COLO668 (cell line): ENCODE results near the gene EPS8.
"Not testable (repeated sequence)": the region's sequence is repeated elsewhere in the genome, so short reads cannot be mapped to it uniquely, and the experiment has no call there.

Experiments used
- DNase-seq: peaks from one replicate; lab custom pipeline; 2025; ENCODE audit not compliant: unreplicated experiment; lab: John Stamatoyannopoulos, UW

Gene EPS8

GRCh38 chr12:15650399-15651128 lies 138.6 kb downstream of the EPS8 start:
- DNase-seq, result no peak

DNA sequence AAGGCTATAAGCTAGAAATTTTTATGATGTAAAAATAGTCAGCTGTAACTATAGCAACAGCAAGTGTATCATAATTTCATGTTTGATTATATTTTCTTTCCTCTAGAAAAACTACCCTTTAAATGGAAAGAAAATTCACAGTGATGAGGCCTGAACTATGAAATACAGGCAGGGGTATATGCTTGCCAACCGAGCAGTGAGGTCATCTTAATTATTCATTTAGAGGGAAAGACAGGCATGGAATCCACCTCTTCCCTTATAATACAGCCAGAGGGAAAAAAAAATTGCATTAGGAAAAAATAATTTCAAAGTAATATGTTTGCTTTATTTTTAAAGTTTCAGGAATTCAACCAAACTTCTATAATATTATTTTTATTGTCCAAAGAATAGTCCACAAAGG lies 139.8 kb downstream of the EPS8 start:
- no peak for DNase-seq

DNA sequence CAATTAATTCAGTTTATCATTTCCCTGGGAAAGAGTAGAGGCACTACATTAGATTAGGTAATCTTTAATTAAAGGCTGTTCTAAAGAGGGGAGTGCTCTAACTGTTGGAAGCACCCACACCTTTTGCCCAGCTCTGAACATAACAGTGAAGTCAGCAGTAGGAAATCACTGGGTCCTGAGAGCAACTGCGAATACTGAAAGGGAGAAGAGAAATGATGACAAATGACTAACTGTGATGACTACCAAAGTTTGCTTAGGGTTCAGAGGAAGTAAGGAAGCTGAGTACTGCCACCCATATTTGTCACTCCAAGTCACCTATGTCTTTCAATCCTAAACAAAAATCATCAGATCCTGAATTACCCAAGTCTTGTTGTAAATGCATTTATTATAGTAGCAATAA lies 140.6 kb downstream of the EPS8 start:
- DNase-seq, result no peak

- DNase-seq, result no peak
These were observed 142.6 kb downstream of the EPS8 start for GRCh38 chr12:15646581-15646980.

DNA sequence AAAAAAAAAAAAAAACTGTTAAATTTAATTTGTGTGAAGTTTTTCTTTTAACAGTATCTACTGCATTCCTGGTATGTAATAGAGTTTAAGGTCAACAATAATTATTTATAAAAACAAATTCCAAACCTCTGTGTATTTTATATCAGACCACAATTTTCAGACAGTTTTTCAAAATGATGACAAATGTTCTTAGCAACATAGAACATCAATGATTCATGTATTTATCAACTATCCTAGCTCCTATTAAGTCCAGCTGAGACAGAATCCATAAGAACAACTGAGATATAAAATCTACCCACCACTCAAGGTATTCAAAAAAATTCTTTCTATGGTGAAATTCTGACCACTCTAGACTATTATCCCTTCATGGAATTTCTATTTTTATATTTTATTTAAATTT lies 144.5 kb downstream of the EPS8 start:
- no peak for DNase-seq

DNA sequence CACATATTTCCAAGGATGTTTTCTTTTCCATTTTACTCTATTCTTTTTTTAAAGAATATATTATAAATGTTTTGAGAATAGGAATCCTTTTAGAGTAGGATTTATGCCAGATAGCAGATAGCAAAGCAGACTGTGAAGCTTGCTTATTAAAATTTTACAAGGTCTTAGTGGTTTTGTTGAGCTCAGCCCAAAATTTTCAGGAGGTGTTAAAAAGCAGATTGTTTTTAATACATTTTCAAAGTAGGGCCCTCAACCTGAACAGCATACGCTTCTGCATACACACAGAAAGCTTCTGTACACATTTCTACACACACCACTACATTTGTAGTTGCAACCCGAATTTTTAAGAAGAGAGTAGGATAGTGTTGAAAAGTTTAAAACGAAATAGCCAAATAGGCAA lies 151.0 kb downstream of the EPS8 start:
- DNase-seq, result no peak

GRCh38 chr12:15636060-15636890 lies 152.9 kb downstream of the EPS8 start:
- no peak for DNase-seq

DNA sequence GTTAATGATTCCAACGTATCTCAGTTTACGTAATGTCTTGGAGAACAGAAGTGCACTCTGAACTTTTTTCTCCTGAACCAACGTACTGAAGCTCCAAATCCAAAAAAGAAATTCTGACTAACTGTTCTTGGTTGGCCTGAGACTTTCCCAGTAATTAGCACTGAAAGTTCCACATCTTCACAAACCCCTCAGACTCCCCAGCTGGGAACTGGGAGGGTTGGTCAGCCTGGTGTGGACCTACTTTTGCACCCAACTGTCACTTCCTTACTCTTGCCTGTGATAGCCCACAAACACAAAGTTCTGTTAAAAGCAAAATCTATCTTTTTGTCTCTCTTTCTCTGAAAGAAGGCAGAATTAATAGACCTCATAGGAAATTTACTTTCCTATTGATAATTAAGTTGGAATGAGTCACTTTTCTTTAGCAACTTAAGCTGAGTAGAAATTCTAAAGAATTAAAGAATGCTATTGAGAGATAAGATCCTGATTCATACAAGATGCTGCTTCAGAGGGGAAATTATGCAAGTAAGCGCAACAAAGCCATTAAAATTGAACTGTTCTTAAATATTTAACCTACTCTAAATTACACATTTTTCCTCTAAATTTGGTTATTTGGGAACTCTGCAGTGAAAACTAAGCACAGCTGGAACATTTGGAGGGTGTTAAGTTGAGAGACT lies 155.0 kb downstream of the EPS8 start:
- no peak for DNase-seq

GRCh38 chr12:15633201-15633600 lies 156.0 kb downstream of the EPS8 start:
- no peak for DNase-seq

DNA sequence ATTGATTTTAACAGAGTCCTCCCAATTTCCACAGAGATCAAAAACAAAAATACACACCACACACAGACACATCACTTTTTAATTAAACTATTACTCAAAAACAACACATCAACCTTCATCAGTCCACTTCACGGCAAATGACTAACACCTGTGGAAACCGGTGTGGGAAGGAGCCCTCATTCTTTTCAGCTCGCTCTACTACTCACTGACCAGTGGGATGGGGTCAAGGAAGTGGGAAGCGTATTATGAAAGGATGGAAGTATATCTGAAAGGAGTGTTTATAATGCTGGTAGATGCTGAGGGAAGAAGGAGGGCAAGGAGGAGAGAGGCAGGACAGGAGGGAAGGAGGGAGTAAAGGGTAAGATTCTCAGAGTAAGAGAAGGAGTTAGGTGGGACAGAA lies 156.5 kb downstream of the EPS8 start:
- no peak for DNase-seq

GRCh38 chr12:15631007-15631715 lies 158.0 kb downstream of the EPS8 start:
- no peak for DNase-seq

DNA sequence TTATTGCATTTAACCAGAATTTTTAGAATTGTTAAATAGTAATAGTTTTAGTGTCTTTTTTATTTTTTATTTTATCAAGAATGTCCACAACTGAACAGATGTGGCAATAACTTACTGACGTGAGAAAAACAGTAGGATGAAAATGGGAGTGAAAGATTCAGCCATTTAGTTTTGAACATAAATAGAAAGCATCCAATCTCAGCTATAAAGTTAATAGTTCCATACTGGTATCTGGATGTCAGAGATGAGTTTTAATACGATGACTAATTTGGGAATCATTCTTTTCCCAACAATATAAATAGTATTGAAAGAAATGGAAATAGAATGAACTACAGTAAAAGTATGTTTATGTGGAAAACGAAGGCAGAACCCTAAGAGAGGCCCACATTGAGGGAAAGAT lies 159.4 kb downstream of the EPS8 start:
- no peak for DNase-seq

DNA sequence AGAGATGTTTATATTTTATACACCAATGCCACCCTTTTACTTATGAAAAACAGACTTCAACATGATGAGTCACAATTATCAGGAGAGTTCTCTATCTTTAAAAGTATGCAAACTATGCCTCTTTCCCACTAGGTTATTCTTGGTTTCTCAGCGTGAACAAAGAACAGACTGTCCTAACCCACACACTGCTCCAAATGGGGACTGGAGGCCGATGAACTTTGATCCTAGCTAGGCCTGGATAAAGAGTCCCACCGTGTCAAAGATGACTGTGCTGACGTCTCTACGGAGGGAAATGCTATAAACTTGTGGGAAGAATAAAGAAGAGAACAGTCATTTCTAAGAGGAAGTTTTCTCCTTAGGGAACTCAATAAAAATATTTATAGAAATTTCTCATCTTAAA lies 160.1 kb downstream of the EPS8 start:
- no peak for DNase-seq

DNA sequence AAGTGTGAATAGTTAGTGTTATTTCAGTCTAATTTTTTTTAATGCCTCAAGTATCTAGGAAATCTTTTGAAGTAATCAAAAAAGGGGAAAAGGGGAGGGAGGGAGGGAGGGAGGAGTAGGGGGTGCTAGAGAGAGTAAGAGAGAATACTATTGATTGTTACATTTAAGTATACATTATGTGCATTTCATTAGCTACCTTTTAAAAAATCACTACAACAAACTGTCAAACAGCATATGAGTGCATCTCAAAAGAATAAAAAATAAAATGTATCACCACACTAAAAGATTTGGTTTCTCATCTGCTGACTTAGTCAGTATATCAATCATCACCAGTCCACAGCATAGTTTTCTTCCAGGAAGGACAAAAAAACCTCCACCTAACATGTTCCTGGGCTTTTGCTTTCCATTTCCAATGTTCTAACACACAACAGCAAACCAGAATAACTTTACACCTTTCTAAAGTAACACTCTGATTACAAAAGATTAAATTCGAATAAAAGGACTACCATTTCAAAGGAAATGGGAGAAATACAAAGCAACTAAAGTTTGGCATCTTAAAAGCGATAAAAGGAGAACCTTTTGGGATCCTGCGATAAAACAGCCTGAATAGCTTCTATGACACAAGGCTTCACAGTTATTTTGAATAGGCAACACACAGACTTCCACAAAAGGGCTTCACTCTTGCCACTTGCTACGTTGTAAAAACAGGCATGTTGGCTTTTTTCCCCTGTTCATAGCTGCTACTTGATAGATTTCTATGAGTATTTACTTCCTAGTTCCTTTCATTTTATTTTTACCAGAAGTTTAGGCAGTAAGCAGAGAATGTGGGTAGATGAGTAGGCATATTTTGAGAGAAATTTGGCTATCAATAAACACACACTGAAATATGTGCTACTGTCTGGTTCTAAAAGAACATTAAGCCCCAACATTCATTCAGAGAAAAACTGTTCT lies 160.9 kb downstream of the EPS8 start:
- no peak for DNase-seq

GRCh38 chr12:15625075-15625474 lies 164.1 kb downstream of the EPS8 start:
- no peak for DNase-seq

GRCh38 chr12:15620741-15621539 lies 168.2 kb downstream of the EPS8 start:
- no peak for DNase-seq

GRCh38 chr12:15616495-15616894 lies 172.7 kb downstream of the EPS8 start:
- DNase-seq, result not testable (repeated sequence)

- no peak for DNase-seq
These were observed 175.2 kb downstream of the EPS8 start for GRCh38 chr12:15613981-15614380.

- DNase-seq, result no peak
These were observed 180.2 kb downstream of the EPS8 start for GRCh38 chr12:15608941-15609340.
